Activated T-cell treated with anti-CD3 and anti-CD28 coated beads, Interleukin-2, amount 50 U/mL, for 4 hours (primary cell): ENCODE data around the gene CLIC3. TPM values are rescaled to one million over a fixed set of nuclear protein-coding genes. Genes with fewer than 3 reads are reported as not detected.
"Not testable (repeated sequence)": the region's sequence is repeated elsewhere in the genome, so short reads cannot be mapped to it uniquely, and the experiment has no call there.

Source experiments
- ATAC-seq, 2 donors: fragments of 200-7000 bp; cut with Tn5 transposase; one replicate each; pipeline ENCODE4 v1.10.0; 2021
- DNase-seq: peaks from one replicate; pipeline ENCODE4 v3.0.0-alpha.2; 2020
- H3K27me3 Mint-ChIP-seq: one replicate; pipeline ENCODE4 v1.8.0; 2021; ENCODE audit warnings: low read depth, mixed read lengths
- H3K36me3 Mint-ChIP-seq: one replicate; pipeline ENCODE4 v1.8.0; 2022; ENCODE audit warnings: mixed read lengths; ENCODE audit not compliant: insufficient read depth
- H3K4me1 Mint-ChIP-seq: one replicate; pipeline ENCODE4 v1.8.0; 2021; ENCODE audit warnings: low read depth, mixed read lengths
- H3K4me3 Mint-ChIP-seq: one replicate; pipeline ENCODE4 v1.8.0; 2021; ENCODE audit warnings: mild to moderate bottlenecking, moderate library complexity, mixed read lengths
- H3K9me3 Mint-ChIP-seq: one replicate; pipeline ENCODE4 v1.8.0; 2021; ENCODE audit warnings: mixed read lengths
- total RNA-seq, 3 donors: library from RNA; stranded (reverse); gene quantifications; one replicate each; pipeline ENCODE4 v1.2.1, GENCODE V29; 2021

CLIC3 gene
- total RNA-seq, 3 donors from 2014 or later = 0.18 to 0.54 TPM; not detected in 1

- DNase-seq = peak; percentile 85
- peak; percentile 84 to 86 for ATAC-seq
- Mint-ChIP-seq H3K27me3 (no peaks in the 10 kb centered on the region), H3K36me3 (no peaks in the 10 kb centered on the region), H3K4me1 (peaks cover 41% of the 10 kb centered on the region), H3K4me3 (peak overlapping the region; percentile 66), H3K9me3 (no peaks in the 10 kb centered on the region)
These were observed 38.5 kb upstream of the CLIC3 start for GRCh38 chr9:137034709-137035506.

GRCh38 chr9:137034039-137034708 lies 37.8 kb upstream of the CLIC3 start:
- H3K9me3 Mint-ChIP-seq = no peaks in the 10 kb centered on the region
- peaks cover 46% of the 10 kb centered on the region for H3K4me1 Mint-ChIP-seq
- H3K36me3 Mint-ChIP-seq = no peaks in the 10 kb centered on the region
- H3K27me3 Mint-ChIP-seq = no peaks in the 10 kb centered on the region
- ATAC-seq (no peak), DNase-seq (no peak)
- H3K4me3 Mint-ChIP-seq = peak overlapping the region; percentile 66

- ATAC-seq, H3K36me3 Mint-ChIP-seq, H3K4me3 Mint-ChIP-seq, H3K27me3 Mint-ChIP-seq, H3K9me3 Mint-ChIP-seq, DNase-seq: not testable (repeated sequence)
- peaks cover 50% of the 10 kb centered on the region for H3K4me1 Mint-ChIP-seq
These were observed 37.1 kb upstream of the CLIC3 start for GRCh38 chr9:137033481-137033880.

GRCh38 chr9:137032858-137033257 lies 36.5 kb upstream of the CLIC3 start:
- Mint-ChIP-seq H3K9me3 (no peaks in the 10 kb centered on the region), H3K36me3 (no peaks in the 10 kb centered on the region), H3K4me3 (peak overlapping the region; percentile 11), H3K4me1 (peaks cover 50% of the 10 kb centered on the region), H3K27me3 (no peaks in the 10 kb centered on the region)
- DNase-seq (no peak), ATAC-seq (no peak)

GRCh38 chr9:137031904-137032640 lies 35.7 kb upstream of the CLIC3 start, which contains the start of gene FUT7:
TSS of gene FUT7 (minus strand) at chr9:137032088. CDS start at chr9:137031991, 97 bp downstream.
- peaks cover 53% of the 10 kb centered on the region for H3K4me1 Mint-ChIP-seq
- no peaks in the 10 kb centered on the region for H3K27me3 Mint-ChIP-seq
- H3K9me3 Mint-ChIP-seq = no peaks in the 10 kb centered on the region
- DNase-seq (no peak), ATAC-seq (no peak)
- peak within 1 kb of the TSS; percentile 69 for H3K4me3 Mint-ChIP-seq
- no peaks in the 10 kb centered on the region for H3K36me3 Mint-ChIP-seq

- H3K4me3 Mint-ChIP-seq = peak overlapping the region; percentile 69
- DNase-seq (peak; percentile 20), ATAC-seq (no peak)
- H3K36me3 Mint-ChIP-seq = no peaks in the 10 kb centered on the region
- no peaks in the 10 kb centered on the region for H3K27me3 Mint-ChIP-seq
- no peaks in the 10 kb centered on the region for H3K9me3 Mint-ChIP-seq
- peaks cover 58% of the 10 kb centered on the region for H3K4me1 Mint-ChIP-seq
These were observed 34.5 kb upstream of the CLIC3 start for GRCh38 chr9:137030538-137031527.

GRCh38 chr9:137030006-137030405 lies 33.6 kb upstream of the CLIC3 start:
- Mint-ChIP-seq H3K4me3 (peak overlapping the region; percentile 69), H3K4me1 (peaks cover 55% of the 10 kb centered on the region), H3K36me3 (no peaks in the 10 kb centered on the region), H3K9me3 (no peaks in the 10 kb centered on the region), H3K27me3 (no peaks in the 10 kb centered on the region)
- no peak for DNase-seq
- ATAC-seq = no peak

GRCh38 chr9:137029058-137029936 lies 32.9 kb upstream of the CLIC3 start:
- Mint-ChIP-seq H3K36me3 (no peaks in the 10 kb centered on the region), H3K27me3 (no peaks in the 10 kb centered on the region), H3K4me3 (peak overlapping the region; percentile 77), H3K9me3 (no peaks in the 10 kb centered on the region), H3K4me1 (peaks cover 48% of the 10 kb centered on the region)
- peak; percentile 71 for DNase-seq
- peak; percentile 39 to 51 for ATAC-seq

- Mint-ChIP-seq H3K4me3 (peak overlapping the region; percentile 77), H3K4me1 (peaks cover 43% of the 10 kb centered on the region), H3K27me3 (no peaks in the 10 kb centered on the region), H3K36me3 (no peaks in the 10 kb centered on the region), H3K9me3 (no peaks in the 10 kb centered on the region)
- peak; percentile 73 to 78 for ATAC-seq
- DNase-seq = peak; percentile 56
These were observed 32.1 kb upstream of the CLIC3 start for GRCh38 chr9:137028263-137029057.

- Mint-ChIP-seq H3K4me3 (peak within 1 kb of the TSS; percentile 78), H3K27me3 (no peaks in the 10 kb centered on the region), H3K9me3 (no peaks in the 10 kb centered on the region), H3K4me1 (peaks cover 38% of the 10 kb centered on the region), H3K36me3 (no peaks in the 10 kb centered on the region)
- ATAC-seq (no peak), DNase-seq (no peak)
These were observed 31.2 kb upstream of the CLIC3 start, which contains the start of gene ABCA2 for GRCh38 chr9:137027369-137028262. TSS of gene ABCA2 (minus strand) at chr9:137028237. CDS start at chr9:137028140, 97 bp downstream.

GRCh38 chr9:137026828-137027227 lies 30.5 kb upstream of the CLIC3 start:
- no peaks in the 10 kb centered on the region for H3K9me3 Mint-ChIP-seq
- H3K4me1 Mint-ChIP-seq = peaks cover 34% of the 10 kb centered on the region
- DNase-seq (no peak), ATAC-seq (no peak)
- H3K27me3 Mint-ChIP-seq = no peaks in the 10 kb centered on the region
- peak overlapping the region; percentile 78 for H3K4me3 Mint-ChIP-seq
- H3K36me3 Mint-ChIP-seq = no peaks in the 10 kb centered on the region
